Parathyroid adenoma (tissue), 2 donors: ENCODE data around the gene FMNL2.

ENCODE experiments used
- H2AFZ ChIP-seq: fragments of 300-600 bp; sonication (generic); one replicate; pipeline ENCODE4 v1.7.0; 2017; ENCODE audit warnings: antibody characterized with exemption, mild to moderate bottlenecking
- H3K27ac ChIP-seq: fragments of 300-600 bp; sonication (generic); one replicate; pipeline ENCODE4 v1.7.0; 2017
- H3K27me3 ChIP-seq: fragments of 300-600 bp; sonication (generic); one replicate; pipeline ENCODE4 v1.7.0; 2017; ENCODE audit warnings: low read length; ENCODE audit not compliant: control insufficient read depth, insufficient read depth
- H3K36me3 ChIP-seq: fragments of 300-600 bp; sonication (generic); one replicate; pipeline ENCODE4 v1.7.0; 2017; ENCODE audit warnings: low read length; ENCODE audit not compliant: control insufficient read depth, insufficient read depth
- H3K4me1 ChIP-seq: fragments of 300-600 bp; sonication (generic); one replicate; pipeline ENCODE4 v1.7.0; 2017; ENCODE audit warnings: control low read depth
- H3K4me2 ChIP-seq: fragments of 300-600 bp; sonication (generic); one replicate; pipeline ENCODE4 v1.7.0; 2017; ENCODE audit warnings: low read length
- H3K4me3 ChIP-seq: fragments of 300-600 bp; sonication (generic); one replicate; pipeline ENCODE4 v1.7.0; 2017; ENCODE audit warnings: low read depth, low read length
- H3K79me2 ChIP-seq: fragments of 300-600 bp; sonication (generic); one replicate; pipeline ENCODE4 v1.7.0; 2017; ENCODE audit warnings: control low read depth
- H3K9ac ChIP-seq: fragments of 300-600 bp; sonication (generic); one replicate; pipeline ENCODE4 v1.7.0; 2017; ENCODE audit warnings: mild to moderate bottlenecking
- H3K9me3 ChIP-seq: fragments of 300-600 bp; sonication (generic); one replicate; pipeline ENCODE4 v1.7.0; 2017; ENCODE audit warnings: low read length; ENCODE audit not compliant: control insufficient read depth
- TF ChIP-seq, protein P1 (sequence below): fragments of 300-600 bp; sonication (generic); IDR thresholded peaks from one replicate; pipeline ENCODE4 v1.7.0; 2017; ENCODE audit warnings: antibody characterized with exemption, mild to moderate bottlenecking
- donor health status: primary hyperparathyroidism.

The FMNL2 gene

DNA sequence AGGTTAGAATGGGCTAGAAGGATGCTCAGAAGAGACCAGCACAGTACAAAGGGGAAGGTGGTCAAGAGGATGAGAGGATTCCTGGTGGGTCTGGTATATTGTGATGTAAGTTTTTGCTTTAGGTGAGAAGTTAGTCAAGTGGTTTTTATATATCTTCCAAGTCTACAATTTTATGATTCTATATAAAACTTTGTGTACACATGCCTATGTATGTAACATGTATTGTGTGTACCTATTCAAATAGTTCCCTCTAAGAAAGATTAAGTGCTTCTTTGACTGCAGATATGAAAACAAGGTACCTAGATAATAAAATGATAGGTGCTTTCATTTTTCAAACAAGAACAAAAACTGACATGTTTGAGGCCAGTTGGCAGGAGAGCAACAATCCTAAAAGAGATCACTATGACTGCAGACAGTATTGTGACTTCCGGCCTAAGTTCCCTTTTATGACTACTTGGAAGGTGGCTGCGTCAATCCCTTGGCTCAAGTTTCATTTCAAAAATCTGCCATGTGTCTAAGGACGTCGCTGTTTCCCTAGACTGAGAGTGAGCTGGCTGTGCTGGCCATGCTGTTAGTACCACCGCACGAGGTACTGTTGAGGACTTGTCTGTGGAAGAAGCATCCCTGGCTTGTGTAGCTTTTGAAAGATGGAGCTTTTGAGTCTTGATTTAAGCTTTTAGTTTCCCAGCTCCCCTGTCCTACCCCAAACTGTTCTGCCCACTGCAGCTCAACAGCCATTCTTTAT, 259.2 kb downstream of the FMNL2 start:
- no peak overlapping the region for H3K9ac ChIP-seq
- peak overlapping the region; percentile 77 for H2AFZ ChIP-seq
- TF ChIP-seq, protein P1, sequence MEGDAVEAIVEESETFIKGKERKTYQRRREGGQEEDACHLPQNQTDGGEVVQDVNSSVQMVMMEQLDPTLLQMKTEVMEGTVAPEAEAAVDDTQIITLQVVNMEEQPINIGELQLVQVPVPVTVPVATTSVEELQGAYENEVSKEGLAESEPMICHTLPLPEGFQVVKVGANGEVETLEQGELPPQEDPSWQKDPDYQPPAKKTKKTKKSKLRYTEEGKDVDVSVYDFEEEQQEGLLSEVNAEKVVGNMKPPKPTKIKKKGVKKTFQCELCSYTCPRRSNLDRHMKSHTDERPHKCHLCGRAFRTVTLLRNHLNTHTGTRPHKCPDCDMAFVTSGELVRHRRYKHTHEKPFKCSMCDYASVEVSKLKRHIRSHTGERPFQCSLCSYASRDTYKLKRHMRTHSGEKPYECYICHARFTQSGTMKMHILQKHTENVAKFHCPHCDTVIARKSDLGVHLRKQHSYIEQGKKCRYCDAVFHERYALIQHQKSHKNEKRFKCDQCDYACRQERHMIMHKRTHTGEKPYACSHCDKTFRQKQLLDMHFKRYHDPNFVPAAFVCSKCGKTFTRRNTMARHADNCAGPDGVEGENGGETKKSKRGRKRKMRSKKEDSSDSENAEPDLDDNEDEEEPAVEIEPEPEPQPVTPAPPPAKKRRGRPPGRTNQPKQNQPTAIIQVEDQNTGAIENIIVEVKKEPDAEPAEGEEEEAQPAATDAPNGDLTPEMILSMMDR = peak; percentile 9

DNA sequence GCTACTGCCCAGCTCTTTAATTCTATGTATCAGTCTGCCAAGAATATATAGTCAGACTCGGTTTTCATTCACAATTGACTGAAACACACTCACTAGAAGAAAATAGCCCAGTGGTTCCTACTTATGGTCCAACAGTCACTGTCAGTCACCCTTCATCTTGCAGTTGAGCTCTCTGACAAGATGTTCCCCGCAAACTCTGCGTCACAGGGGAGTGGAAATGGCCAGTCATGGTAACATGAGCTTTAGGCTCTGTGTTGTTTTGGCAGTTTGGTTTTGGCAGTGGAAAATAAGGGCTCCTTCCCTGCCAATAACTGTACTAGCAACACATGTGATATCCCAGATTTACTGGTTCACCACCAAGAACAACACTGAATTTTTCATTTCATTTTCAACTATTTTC, 259.8 kb downstream of the FMNL2 start:
- Histone ChIP-seq H3K27me3 (no peaks in the 10 kb centered on the region), H3K9me3 (no peaks in the 10 kb centered on the region), H3K4me2 (no peak overlapping the region), H3K9ac (no peak overlapping the region), H3K4me3 (no peak overlapping the region), H3K27ac (peak overlapping the region; percentile 92), H3K4me1 (peaks cover 15% of the 10 kb centered on the region), H2AFZ (peak overlapping the region; percentile 77), H3K79me2 (no peaks in the 10 kb centered on the region), H3K36me3 (no peaks in the 10 kb centered on the region)
- TF ChIP-seq, protein P1 = no peak

More for the DNA sequence above, 259.2 kb downstream of the FMNL2 start:
- Histone ChIP-seq H3K4me3 (no peak overlapping the region), H3K4me1 (peaks cover 15% of the 10 kb centered on the region), H3K4me2 (no peak overlapping the region), H3K9me3 (no peaks in the 10 kb centered on the region), H3K27me3 (no peaks in the 10 kb centered on the region), H3K36me3 (no peaks in the 10 kb centered on the region), H3K27ac (peak overlapping the region; percentile 92), H3K79me2 (no peaks in the 10 kb centered on the region)

DNA sequence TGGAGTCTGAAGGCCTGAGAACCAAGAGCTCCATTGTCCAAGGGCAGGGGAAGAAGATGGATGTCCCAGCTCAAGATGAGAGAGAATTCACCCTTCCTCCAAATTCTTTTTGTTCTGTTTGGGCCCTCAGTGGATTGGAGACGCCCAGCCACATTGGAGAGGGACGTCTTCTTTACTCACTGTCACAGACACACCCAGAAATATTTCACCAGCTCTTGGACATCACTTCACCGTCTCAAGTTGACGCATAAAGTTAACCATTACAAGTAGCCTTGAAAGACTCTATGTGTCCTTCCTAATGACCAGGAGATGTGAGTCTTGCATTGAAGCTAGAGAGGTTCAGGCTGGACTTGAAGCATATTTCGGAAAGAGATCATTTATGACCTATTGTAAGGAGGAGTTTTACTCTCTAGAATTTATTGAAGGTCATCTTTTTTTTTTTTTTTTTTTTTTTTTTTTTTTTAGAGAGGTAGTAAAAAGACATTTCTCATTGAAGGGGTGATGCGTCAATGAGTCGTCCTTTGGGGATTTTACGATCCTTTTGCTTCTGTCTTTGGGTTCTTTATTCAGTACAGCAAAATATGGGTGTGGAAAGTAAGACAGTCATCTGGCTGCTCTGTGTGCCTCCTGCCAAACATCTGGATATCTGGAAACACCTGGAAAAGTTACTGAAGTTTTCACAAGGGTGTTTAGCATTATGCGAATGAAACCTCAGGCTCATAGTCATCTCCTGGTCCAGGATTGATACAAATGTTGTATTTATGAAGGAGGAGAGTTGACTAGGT, 264.2 kb downstream of the FMNL2 start:
- Histone ChIP-seq H3K27ac (no peak overlapping the region), H3K4me3 (no peak overlapping the region), H3K4me1 (peaks cover 14% of the 10 kb centered on the region), H3K27me3 (no peaks in the 10 kb centered on the region), H3K4me2 (no peak overlapping the region), H3K36me3 (no peaks in the 10 kb centered on the region), H3K9me3 (no peaks in the 10 kb centered on the region), H3K79me2 (no peaks in the 10 kb centered on the region), H2AFZ (no peak overlapping the region), H3K9ac (no peak overlapping the region)
- TF ChIP-seq, protein P1 = no peak

DNA sequence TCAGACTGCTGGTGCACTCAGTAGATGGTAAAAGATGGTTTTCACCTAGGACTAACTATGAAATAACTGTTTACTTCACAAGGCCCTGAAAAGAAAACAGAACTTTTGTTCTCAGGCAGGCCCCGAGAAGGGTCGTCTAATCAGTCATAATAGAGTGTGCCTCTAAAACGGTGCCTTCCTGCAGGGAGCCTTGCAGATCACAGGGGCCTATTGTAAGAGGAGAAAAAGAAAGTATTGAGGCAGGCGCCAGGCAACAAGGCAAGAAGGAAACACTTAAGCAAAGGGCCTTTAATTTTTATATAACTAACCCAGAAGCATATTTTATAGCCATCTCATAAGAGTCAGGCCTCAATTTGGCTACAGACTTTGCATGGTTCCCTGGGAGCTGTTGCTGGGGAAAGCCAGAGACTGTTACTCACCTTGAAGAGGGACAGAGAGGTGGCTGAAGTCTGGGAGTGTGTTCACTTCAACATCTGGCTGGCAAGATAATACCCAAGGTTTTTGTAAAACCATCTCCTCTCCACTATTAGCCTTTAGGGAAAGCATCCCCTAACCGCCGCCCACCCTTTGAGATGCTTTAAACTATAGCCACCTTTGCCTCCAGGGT, 265.2 kb downstream of the FMNL2 start:
- Histone ChIP-seq H3K4me1 (peaks cover 4% of the 10 kb centered on the region), H3K4me2 (no peak overlapping the region), H2AFZ (no peak overlapping the region), H3K27me3 (no peaks in the 10 kb centered on the region), H3K79me2 (no peaks in the 10 kb centered on the region), H3K9me3 (no peaks in the 10 kb centered on the region), H3K27ac (no peak overlapping the region), H3K4me3 (no peak overlapping the region), H3K36me3 (no peaks in the 10 kb centered on the region), H3K9ac (no peak overlapping the region)
- TF ChIP-seq, protein P1 = no peak
